Measurements from ENCODE around the gene COX14.

GRCh38 chr12:50065726-50066310, 46.2 kb upstream of the COX14 start:
- TF ChIP-seq ZNF274 (IDR thresholded peaks at IDR 0.05; ENCODE audit: low read depth, low read length), result no peak
- TF ChIP-seq SUZ12 (IDR thresholded peaks at IDR 0.05; ENCODE audit: extremely low read depth, insufficient read depth, insufficient read length), result no peak
- TF ChIP-seq YY1 (IDR thresholded peaks at IDR 0.05; ENCODE audit: insufficient read depth, insufficient read length), result no peak

Data from NT2/D1 (cell line).